GM12801 (cell line): Measurements from ENCODE around the gene PLXNB2.

Source experiments
- CTCF ChIP-seq: IDR thresholded peaks from one replicate; pipeline ENCODE4 v1.5.1; 2011; ENCODE audit warnings: control low read depth; ENCODE audit not compliant: insufficient read length; ENCODE audit errors: extremely low read depth

Gene PLXNB2

GRCh38 chr22:50282361-50283155, 24.9 kb downstream of the PLXNB2 start:
- TF ChIP-seq CTCF, result no peak

- TF ChIP-seq CTCF, result no peak
These were observed 25.5 kb downstream of the PLXNB2 start for GRCh38 chr22:50281957-50282356.

DNA sequence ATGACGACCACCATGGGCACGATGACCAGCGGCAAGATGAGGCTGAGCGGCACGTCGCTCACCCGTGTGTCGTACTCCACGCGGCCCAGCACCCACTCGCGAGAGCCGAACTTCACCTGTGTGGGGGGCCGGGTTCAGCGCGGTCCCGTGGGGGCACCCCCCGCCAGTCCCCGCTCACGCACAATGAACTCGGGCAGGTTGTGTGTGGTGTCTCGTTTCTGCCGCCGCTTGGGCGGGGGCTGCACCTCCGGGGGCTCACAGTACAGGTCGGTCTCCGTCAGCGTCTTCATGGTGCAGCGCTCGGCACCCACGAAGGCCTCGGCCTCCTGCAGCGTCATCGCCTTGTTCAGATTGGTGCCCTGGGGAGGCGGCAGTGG, 26.1 kb downstream of the PLXNB2 start:
- TF ChIP-seq CTCF, result no peak

- TF ChIP-seq CTCF, result no peak
These were observed 26.6 kb downstream of the PLXNB2 start for GRCh38 chr22:50280708-50281383.

GRCh38 chr22:50280022-50280707, 27.3 kb downstream of the PLXNB2 start:
- no peak for TF ChIP-seq CTCF

DNA sequence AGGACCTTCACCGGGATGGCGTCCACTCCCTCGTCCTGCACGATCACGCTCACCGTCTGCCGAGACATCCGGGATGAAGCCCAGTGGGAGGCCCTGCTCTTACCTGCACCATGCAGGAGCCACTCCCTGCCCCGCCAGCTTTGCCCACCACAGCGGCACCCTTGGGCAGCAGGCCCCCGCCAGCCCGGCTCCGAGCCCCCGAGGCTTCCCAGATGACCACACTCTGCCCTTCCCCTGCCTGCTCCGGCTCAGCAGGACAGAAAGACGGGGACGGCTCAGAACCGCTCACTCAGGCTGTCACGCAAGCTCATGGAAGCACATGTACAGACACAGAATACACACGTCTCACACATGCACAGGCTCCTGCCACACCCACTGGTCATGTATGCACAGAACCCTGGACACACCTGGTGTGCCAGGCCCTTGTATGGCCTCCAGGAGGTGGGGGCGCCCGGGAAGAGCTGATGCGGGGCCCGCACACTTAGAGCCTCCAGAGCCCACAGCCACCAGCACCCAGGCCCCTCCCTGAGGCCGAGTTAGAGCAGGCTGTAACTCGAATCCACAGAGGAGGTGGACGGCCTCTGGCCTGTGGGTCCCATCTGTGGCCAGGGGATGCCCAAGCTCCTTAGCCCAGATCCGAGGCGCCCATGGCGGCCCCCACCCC, 28.4 kb downstream of the PLXNB2 start:
- TF ChIP-seq CTCF, result no peak

- TF ChIP-seq CTCF, result no peak
These were observed 29.0 kb downstream of the PLXNB2 start for GRCh38 chr22:50278461-50278860.
